ENCODE measurements around the gene ZNF524. TPM values are rescaled to one million over a fixed set of nuclear protein-coding genes. Genes with fewer than 3 reads are reported as not detected.

Gene ZNF524
- total RNA-seq, 1 donor, result 10.8 TPM

DNA sequence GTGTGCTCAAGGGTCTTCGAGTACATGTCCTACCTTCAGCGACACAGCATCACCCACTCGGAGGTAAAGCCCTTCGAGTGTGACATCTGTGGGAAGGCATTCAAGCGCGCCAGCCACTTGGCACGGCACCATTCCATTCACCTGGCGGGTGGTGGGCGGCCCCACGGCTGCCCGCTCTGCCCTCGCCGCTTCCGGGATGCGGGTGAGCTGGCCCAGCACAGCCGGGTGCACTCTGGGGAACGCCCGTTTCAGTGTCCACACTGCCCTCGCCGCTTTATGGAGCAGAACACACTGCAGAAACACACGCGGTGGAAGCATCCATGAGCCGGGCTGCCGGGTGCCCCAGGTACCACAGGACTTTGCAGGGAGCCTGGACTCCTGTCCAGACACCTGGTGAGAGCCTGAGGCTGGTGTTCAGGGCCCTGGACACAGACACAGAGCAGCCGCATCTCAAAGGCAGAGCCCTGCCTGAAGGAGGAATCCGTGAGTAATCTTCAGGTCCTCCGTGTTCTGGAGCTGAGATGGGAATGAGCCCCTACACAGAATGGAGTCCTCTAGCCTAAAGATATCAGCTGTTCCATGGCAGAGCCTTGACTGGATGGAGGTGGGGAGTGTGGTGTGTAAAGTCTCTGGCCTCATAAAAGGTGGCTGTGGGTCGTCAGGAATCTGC is 44.9 kb downstream of the ZNF524 start:
- TF ChIP-seq, protein P1, sequence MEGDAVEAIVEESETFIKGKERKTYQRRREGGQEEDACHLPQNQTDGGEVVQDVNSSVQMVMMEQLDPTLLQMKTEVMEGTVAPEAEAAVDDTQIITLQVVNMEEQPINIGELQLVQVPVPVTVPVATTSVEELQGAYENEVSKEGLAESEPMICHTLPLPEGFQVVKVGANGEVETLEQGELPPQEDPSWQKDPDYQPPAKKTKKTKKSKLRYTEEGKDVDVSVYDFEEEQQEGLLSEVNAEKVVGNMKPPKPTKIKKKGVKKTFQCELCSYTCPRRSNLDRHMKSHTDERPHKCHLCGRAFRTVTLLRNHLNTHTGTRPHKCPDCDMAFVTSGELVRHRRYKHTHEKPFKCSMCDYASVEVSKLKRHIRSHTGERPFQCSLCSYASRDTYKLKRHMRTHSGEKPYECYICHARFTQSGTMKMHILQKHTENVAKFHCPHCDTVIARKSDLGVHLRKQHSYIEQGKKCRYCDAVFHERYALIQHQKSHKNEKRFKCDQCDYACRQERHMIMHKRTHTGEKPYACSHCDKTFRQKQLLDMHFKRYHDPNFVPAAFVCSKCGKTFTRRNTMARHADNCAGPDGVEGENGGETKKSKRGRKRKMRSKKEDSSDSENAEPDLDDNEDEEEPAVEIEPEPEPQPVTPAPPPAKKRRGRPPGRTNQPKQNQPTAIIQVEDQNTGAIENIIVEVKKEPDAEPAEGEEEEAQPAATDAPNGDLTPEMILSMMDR (IDR thresholded peaks at IDR 0.05; ENCODE audit: insufficient read depth, low read length), result no peak
- DNase-seq (ENCODE audit: low read depth), result no peak
- H3K4me3 ChIP-seq (ENCODE audit: low read depth, low read length), result peak overlapping the region; percentile 75

- DNase-seq (ENCODE audit: low read depth), result no peak
These were observed 45.4 kb downstream of the ZNF524 start for GRCh38 chr19:55645512-55645881.

GRCh38 chr19:55646889-55647731 is 47.0 kb downstream of the ZNF524 start:
- DNase-seq (ENCODE audit: low read depth), result no peak
- H3K4me3 ChIP-seq (ENCODE audit: low read depth, low read length), result peak overlapping the region; percentile 80
- TF ChIP-seq, protein P1 (IDR thresholded peaks at IDR 0.05; ENCODE audit: insufficient read depth, low read length), result no peak

More at GRCh38 chr19:55645512-55645881, 45.4 kb downstream of the ZNF524 start:
- TF ChIP-seq, protein P1 (IDR thresholded peaks at IDR 0.05; ENCODE audit: insufficient read depth, low read length), result no peak
- H3K4me3 ChIP-seq (ENCODE audit: low read depth, low read length), result no peak overlapping the region

GRCh38 chr19:55647732-55648584 is 47.9 kb downstream of the ZNF524 start, which contains the start of gene CCDC106:
TSS of gene CCDC106 (plus strand) at chr19:55648212. CDS start at chr19:55649047, 835 bp downstream.
- TF ChIP-seq, protein P1 (IDR thresholded peaks at IDR 0.05; ENCODE audit: insufficient read depth, low read length), result no peak
- DNase-seq (ENCODE audit: low read depth), result peak; percentile 70
- peak within 1 kb of the TSS; percentile 80 for H3K4me3 ChIP-seq (ENCODE audit: low read depth, low read length)

DNA sequence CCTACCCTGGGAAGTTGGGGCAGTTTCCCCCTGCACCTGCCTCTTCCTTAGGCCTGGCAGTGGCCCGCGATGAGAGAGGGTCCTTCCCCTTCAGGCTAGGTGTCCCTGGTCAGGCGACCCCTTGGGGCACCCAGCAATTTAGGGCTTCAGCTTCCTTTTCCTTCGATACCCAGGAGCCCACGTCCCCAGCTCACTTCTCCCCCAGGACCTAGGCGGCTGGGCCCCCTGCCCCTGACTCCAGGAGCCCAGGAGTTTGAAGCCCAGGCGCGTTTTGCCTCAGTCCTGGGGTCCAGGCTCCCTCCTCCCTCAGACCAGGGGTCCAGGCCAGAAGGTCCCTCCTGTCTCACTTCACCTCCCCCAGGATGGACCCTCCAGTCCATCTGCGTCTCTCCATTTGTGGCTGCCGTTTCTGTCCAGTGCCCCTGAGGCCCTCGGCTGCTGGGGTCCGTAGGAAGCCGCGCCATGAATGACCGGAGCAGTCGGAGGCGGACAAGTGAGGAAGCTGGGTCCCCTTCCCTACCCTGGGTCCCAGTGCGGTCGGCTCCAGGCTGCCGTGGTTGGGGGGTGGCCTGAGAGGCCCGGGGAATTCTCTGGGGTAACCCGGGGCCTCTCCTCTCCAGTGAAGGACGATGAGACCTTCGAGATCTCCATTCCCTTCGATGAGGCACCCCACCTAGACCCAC is 48.6 kb downstream of the ZNF524 start:
- DNase-seq (ENCODE audit: low read depth), result no peak
- H3K4me3 ChIP-seq (ENCODE audit: low read depth, low read length), result peak overlapping the region; percentile 80
- TF ChIP-seq, protein P1 (IDR thresholded peaks at IDR 0.05; ENCODE audit: insufficient read depth, low read length), result no peak
